Measurements from ENCODE around the gene ZFP57. TPM values are rescaled to one million over a fixed set of nuclear protein-coding genes. Genes with fewer than 3 reads are reported as not detected.

The ZFP57 gene
- total RNA-seq, 1 donor from 2014 or later: not detected

GRCh38 chr6:29628419-29629281 lies 52.3 kb downstream of the ZFP57 start:
- peak; percentile 41 to 86 for DNase-seq (ENCODE audit: low spot score in 2 of 2)
- Histone ChIP-seq H3K27me3 (no peaks in the 10 kb centered on the region), H3K4me1 (peaks cover 11 to 25% of the 10 kb centered on the region in 2 donors), H3K4me3 (peak overlapping the region; percentile 72 to 85), H3K36me3 (peaks cover 0 to 1% of the 10 kb centered on the region in 2 donors), H3K9me3 (no peaks in the 10 kb centered on the region), H3K27ac (peak overlapping the region; percentile 72 to 85)
- intact Hi-C loops (cut with DNase I): loop anchor here (1.0 to 10.0 kb wide), 2 partner anchors 124 to 696 kb away; partner anchors contain the start of gene TRIM39
- TF ChIP-seq CTCF (IDR thresholded peaks at IDR 0.05): peak; percentile 55 to 81 (median 80)

- no peak for TF ChIP-seq CTCF (IDR thresholded peaks at IDR 0.05)
- intact Hi-C loops (cut with DNase I): loop anchor here (1.0 to 10.0 kb wide), 2 partner anchors 124 to 697 kb away; partner anchors contain the start of gene TRIM39
- DNase-seq (ENCODE audit: low spot score in 2 of 2): peak in 1 of 2 donors; percentile 86
- Histone ChIP-seq H3K4me1 (peaks cover 11 to 25% of the 10 kb centered on the region in 2 donors), H3K9me3 (no peaks in the 10 kb centered on the region), H3K27me3 (no peaks in the 10 kb centered on the region), H3K27ac (peak overlapping the region; percentile 72 to 85), H3K4me3 (peak overlapping the region; percentile 72 to 85), H3K36me3 (peaks cover 0 to 8% of the 10 kb centered on the region in 2 donors)
Measured at GRCh38 chr6:29627755-29628418, 53.1 kb downstream of the ZFP57 start.

GRCh38 chr6:29626948-29627754 lies 53.8 kb downstream of the ZFP57 start:
- Histone ChIP-seq H3K4me1 (peaks cover 11 to 24% of the 10 kb centered on the region in 2 donors), H3K4me3 (peak overlapping the region; percentile 72 to 85), H3K9me3 (no peaks in the 10 kb centered on the region), H3K27ac (peak overlapping the region; percentile 72 to 85), H3K36me3 (peaks cover 0 to 14% of the 10 kb centered on the region in 2 donors), H3K27me3 (no peaks in the 10 kb centered on the region)
- peak in 1 of 2 donors; percentile 64 for DNase-seq (ENCODE audit: low spot score in 2 of 2)
- intact Hi-C loops (cut with DNase I): loop anchor here (10.0 kb wide), 1 partner anchor 698 kb away; the partner anchor contains the start of gene TRIM39
- TF ChIP-seq CTCF (IDR thresholded peaks at IDR 0.05): no peak

- DNase-seq (ENCODE audit: low spot score in 2 of 2): no peak
- H3K27me3 ChIP-seq: no peaks in the 10 kb centered on the region
- no peak for TF ChIP-seq CTCF (IDR thresholded peaks at IDR 0.05)
- no peak overlapping the region for H3K27ac ChIP-seq
- peaks cover 5 to 31% of the 10 kb centered on the region in 2 donors for H3K36me3 ChIP-seq
- no peaks in the 10 kb centered on the region for H3K9me3 ChIP-seq
- no peak overlapping the region for H3K4me3 ChIP-seq
- H3K4me1 ChIP-seq: peaks cover 5 to 13% of the 10 kb centered on the region in 2 donors
- intact Hi-C loops (cut with DNase I): loop anchor here (10.0 kb wide), 1 partner anchor 699 kb away; the partner anchor contains the start of gene TRIM39
Measured at GRCh38 chr6:29625337-29625930, 55.5 kb downstream of the ZFP57 start.

Measured in ascending aorta (tissue), 2 donors.